Measurements from ENCODE around the gene SPAG5. TPM values are rescaled to one million over a fixed set of nuclear protein-coding genes. Genes with fewer than 3 reads are reported as not detected.

The SPAG5 gene
- total and polyA plus RNA-seq, 11 donors: 0.39 to 11.6 (median 1.2) TPM

- peak; percentile 97 to 98 (median 98) for ATAC-seq
- WGBS, 4 donors: 0 to 1% (median 1%) methylated on average over 18 to 89 of the region's 89 CpGs
- intact Hi-C loops (cut with DNase I): loop anchor here in 4 of 10 donors (2.0 to 5.0 kb wide), 6 partner anchors 46 to 74 kb away; partner anchors contain the start of genes PROCA1 (in 2 of the 4), RPL23A (in 2 of the 4), PIGS (in 1 of the 4) and RAB34 (in 1 of the 4)
- Histone ChIP-seq H3K4me3 (peak within 1 kb of the TSS; percentile 67 to 97 (median 90)), H3K9me3 (no peaks in the 10 kb centered on the region), H3K27me3 (no peaks in the 10 kb centered on the region), H3K4me1 (peaks cover 4 to 60% (median 33%) of the 10 kb centered on the region in 12 donors), H3K36me3 (peaks cover 0 to 61% (median 51%) of the 10 kb centered on the region in 9 donors), H3K27ac (peak within 1 kb of the TSS; percentile 85 to 98 (median 94))
- TF ChIP-seq POLR2A (IDR thresholded peaks at IDR 0.05): peak in 1 of 2 donors; percentile 91
- TF ChIP-seq CTCF (IDR thresholded peaks at IDR 0.05): no peak
- DNase-seq: peak; percentile 97 to 99 (median 98)
Measured at GRCh38 chr17:28644787-28645575, 46.2 kb upstream of the SPAG5 start, which contains the start of gene BLTP2. BLTP2 (minus strand) TSS chr17:28645158; CDS start chr17:28645056, 102 bp downstream.

- Histone ChIP-seq H3K4me1 (peaks cover 4 to 59% (median 33%) of the 10 kb centered on the region in 12 donors), H3K27me3 (no peaks in the 10 kb centered on the region), H3K4me3 (peak overlapping the region; percentile 67 to 97 (median 90)), H3K36me3 (peaks cover 0 to 65% (median 56%) of the 10 kb centered on the region in 9 donors), H3K27ac (peak overlapping the region; percentile 55 to 98 (median 94)), H3K9me3 (no peaks in the 10 kb centered on the region)
- peak in 1 of 4 donors; percentile 2 for ATAC-seq
- DNase-seq: peak in 2 of 5 donors; percentile 39 to 54
- intact Hi-C loops (cut with DNase I): loop anchor here in 2 of 10 donors (2.0 kb wide), 3 partner anchors 45 to 75 kb away; partner anchors contain the start of genes PROCA1 (in 1 of the 2), RPL23A (in 1 of the 2) and SPAG5 (in 1 of the 2)
- WGBS, 4 donors: 0 to 2% (median 1%) methylated on average over 14 to 18 of the region's 18 CpGs
- TF ChIP-seq CTCF (IDR thresholded peaks at IDR 0.05): peak in 10 of 12 donors; percentile 13 to 49 (median 35)
- TF ChIP-seq POLR2A (IDR thresholded peaks at IDR 0.05): no peak
Measured at GRCh38 chr17:28643983-28644786, 45.4 kb upstream of the SPAG5 start.

- TF ChIP-seq POLR2A (IDR thresholded peaks at IDR 0.05) (no peak), CTCF (IDR thresholded peaks at IDR 0.05) (no peak)
- Histone ChIP-seq H3K27ac (no peak overlapping the region), H3K36me3 (peaks cover 0 to 72% (median 69%) of the 10 kb centered on the region in 9 donors), H3K4me3 (no peak overlapping the region), H3K9me3 (no peaks in the 10 kb centered on the region), H3K4me1 (peaks cover under 1 to 33% (median 26%) of the 10 kb centered on the region in 12 donors), H3K27me3 (no peaks in the 10 kb centered on the region)
- ATAC-seq: no peak
- DNase-seq: no peak
- intact Hi-C loops (cut with DNase I): no loop called here
- WGBS, 4 donors: 89 to 94% (median 92%) methylated on average over 2 of the region's 2 CpGs
Measured at GRCh38 chr17:28641579-28641978, 42.8 kb upstream of the SPAG5 start.

Data from heart left ventricle (tissue), 16 donors.